K562 (cell line): ENCODE data around the gene TMEM179. TPM values are rescaled to one million over a fixed set of nuclear protein-coding genes. Genes with fewer than 3 reads are reported as not detected.

Experiments
- ATAC-seq: fragments of 200-7000 bp; cut with Tn5 transposase; 3 replicates; pipeline ENCODE4 v1.9.1; 2020; ENCODE audit warnings: moderate library complexity
- BruUV-seq: library from RNA; stranded (reverse); fragments of 400-500 nt; replicated peaks from 2 replicates; lab custom pipeline; 2021; lab: Mats Ljungman, UMichigan
- CTCF ChIA-PET: fragments of 300-600 bp; formaldehyde crosslinking; extraction: SDS; loops from one replicate; lab custom pipeline; 2021; ENCODE audit warnings: low intra/inter-chr PET ratio; lab: Yijun Ruan, JAX
- POLR2A ChIA-PET: fragments of 300-600, 350-650 bp; sonication (Branson Sonifier 250); formaldehyde crosslinking; extraction: SDS; loops from one replicate; lab custom pipeline; 2021; ENCODE audit warnings: antibody characterized with exemption, inconsistent platforms; lab: Yijun Ruan, JAX
- DNase-seq, 4 experiments: peaks; one replicate each; pipeline versions ENCODE4 v3.0.0 to v3.0.0-alpha.2; 2011 to 2018; ENCODE audit warnings: low spot score in 3 of 4, mixed read lengths in 3 of 4; ENCODE audit errors: extremely low read depth in 1 of 4
- FAIRE-seq: peaks from 2 replicates; lab custom pipeline; 2011; peaks lifted over from hg19 to GRCh38; lab: Jason Lieb, UNC
- H2AFZ ChIP-seq: 2 replicates; pipeline ENCODE4 v1.6.0; 2011; ENCODE audit warnings: low read depth, low read length, control low read depth, inconsistent platforms
- H3K27ac ChIP-seq: fragments of 200-600 bp; 3 replicates; pipeline ENCODE4 v1.8.0; 2011; ENCODE audit warnings: low read depth, mild to moderate bottlenecking, control low read depth, inconsistent platforms, low read length, moderate library complexity, mixed read lengths; ENCODE audit errors: extremely low read depth
- H3K27me3 ChIP-seq, 2 experiments: fragments of 300-600 bp in 1 of 2; 2 replicates in 1 of 2; 3 replicates in 1 of 2; pipeline versions ENCODE4 v1.6.0 to v1.8.0; 2011; ENCODE audit warnings: inconsistent platforms in 2 of 2, low read length in 2 of 2, mild to moderate bottlenecking in 1 of 2, mixed read lengths in 1 of 2, moderate library complexity in 1 of 2; ENCODE audit not compliant: control insufficient read depth in 2 of 2, insufficient read depth in 2 of 2
- H3K36me3 ChIP-seq: fragments of 300-600 bp; 3 replicates; pipeline ENCODE4 v1.8.0; 2011; ENCODE audit warnings: mild to moderate bottlenecking, low read length, inconsistent platforms; ENCODE audit not compliant: control insufficient read depth, insufficient read depth
- H3K4me1 ChIP-seq, 2 experiments: fragments of 200-600 bp in 1 of 2; replicated peaks in 1 of 2; 2 replicates in 1 of 2; 3 replicates in 1 of 2; pipeline versions ENCODE4 v1.5.1 to v1.8.0; 2011; ENCODE audit warnings: inconsistent platforms in 2 of 2, low read length in 2 of 2, mild to moderate bottlenecking in 1 of 2, mixed read lengths in 1 of 2, moderate library complexity in 1 of 2; ENCODE audit not compliant: control insufficient read depth in 2 of 2, insufficient read depth in 2 of 2
- H3K4me2 ChIP-seq: 2 replicates; pipeline ENCODE4 v1.6.1; 2011; ENCODE audit warnings: low read length, control low read depth, inconsistent platforms, mixed read lengths; ENCODE audit not compliant: insufficient read depth
- H3K4me3 ChIP-seq: fragments of 200-600 bp; sonication (generic), shearing (Covaris generic); 2 replicates; pipeline ENCODE4 v1.5.1; 2016; ENCODE audit warnings: control low read depth, inconsistent platforms
- H3K79me2 ChIP-seq: fragments of 200-600 bp; 3 replicates; pipeline ENCODE4 v1.8.0; 2011; ENCODE audit warnings: low read length, inconsistent platforms; ENCODE audit not compliant: control insufficient read depth, insufficient read depth
- H3K9ac ChIP-seq, 2 experiments: 2 replicates each; pipeline versions ENCODE4 v1.6.0 to v1.6.1; 2011; ENCODE audit warnings: low read depth in 2 of 2, low read length in 2 of 2, control low read depth in 1 of 2, inconsistent platforms in 1 of 2, mild to moderate bottlenecking in 1 of 2, mixed read lengths in 1 of 2; ENCODE audit not compliant: insufficient read depth in 1 of 2
- H3K9me1 ChIP-seq: one replicate; pipeline ENCODE4 v1.6.0; 2011; ENCODE audit warnings: inconsistent platforms, mild to moderate bottlenecking, low read length, moderate library complexity; ENCODE audit not compliant: control insufficient read depth, insufficient read depth
- H3K9me3 ChIP-seq: replicated peaks from 2 replicates; pipeline ENCODE4 v1.5.1; 2011; ENCODE audit warnings: low read depth, low read length, inconsistent platforms; ENCODE audit not compliant: control insufficient read depth, insufficient read depth
- H4K20me1 ChIP-seq: replicated peaks from 2 replicates; pipeline ENCODE4 v1.6.1; 2011; ENCODE audit warnings: low read length, inconsistent platforms, mixed read lengths; ENCODE audit not compliant: control insufficient read depth, insufficient read depth
- NFIC ChIP-seq: fragments of 450-650 bp; IDR thresholded peaks from 2 replicates; pipeline ENCODE4 v1.6.1; 2017; ENCODE audit warnings: mild to moderate bottlenecking, inconsistent platforms
- PPARD ChIP-seq: fragments of 250-450 bp; sonication (Bioruptor Pico); IDR thresholded peaks from 2 replicates; pipeline ENCODE4 v1.8.0; 2022; ENCODE audit warnings: inconsistent platforms, mild to moderate bottlenecking, moderate library complexity
- RBM15 ChIP-seq: fragments of 200-400 bp; formaldehyde crosslinking; IDR thresholded peaks from 2 replicates; pipeline ENCODE4 v1.6.1; 2018; ENCODE audit warnings: mild to moderate bottlenecking, low read length, moderate library complexity; ENCODE audit not compliant: insufficient read depth
- RERE ChIP-seq: sonication (generic); formaldehyde crosslinking; IDR thresholded peaks from 2 replicates; pipeline ENCODE4 v1.8.0; 2023; ENCODE audit warnings: missing genetic modification reagents, mild to moderate bottlenecking, borderline replicate concordance
- SMARCB1 ChIP-seq: IDR thresholded peaks from 2 replicates; pipeline ENCODE4 v1.6.1; 2011; ENCODE audit warnings: improper control_type of control experiment, low read depth; ENCODE audit not compliant: insufficient read length
- TGIF2 ChIP-seq: sonication (generic); formaldehyde crosslinking; IDR thresholded peaks from 2 replicates; pipeline ENCODE4 v1.8.1; 2022; ENCODE audit warnings: mild to moderate bottlenecking, missing genetic modification reagents, moderate library complexity
- ZNF75A ChIP-seq: fragments of 450-650 bp; formaldehyde crosslinking; IDR thresholded peaks from 2 replicates; pipeline ENCODE4 v1.4.0; 2020; ENCODE audit warnings: mild to moderate bottlenecking
- WGBS: fragments of 100-300 bp; shearing (Covaris generic); methylation state at CpG from one replicate; pipeline ENCODE4 v1.1.6; 2016; ENCODE audit warnings: low coverage, mixed read lengths; ENCODE audit not compliant: insufficient coverage; ENCODE audit errors: missing lambda C conversion rate; 5-methylcytosine and 5-hydroxymethylcytosine counted together
- in situ Hi-C: fragments of 300-500 bp; cut with MboI; formaldehyde crosslinking; loops from 4 replicates; pipeline ENCODE4 v1.15.0; 2018; ENCODE audit warnings: inconsistent platforms, mixed read lengths
- intact Hi-C: fragments of 100-400 bp; cut with micrococcal nuclease; formaldehyde crosslinking; loops from 2 replicates; pipeline ENCODE4 v1.14.2; 2022
- polyA plus RNA-seq, 8 experiments: library from polyadenylated mRNA; depleted of rRNA in 4 of 8; stranded (reverse) in 5 of 8; unstranded in 3 of 8; fragments of >200 nt; fragmentation: Nextera tagmentation in 2 of 8; fragmentation: Illumina TruSeq in 1 of 8; extraction: Ambion mirVana in 2 of 8; extraction: Trizol in 1 of 8; gene quantifications; 2 replicates each; pipeline versions ENCODE4 v1.2.1 to v1.2.3, GENCODE V29; 2011 to 2014; ENCODE audit warnings: inconsistent platforms in 1 of 8, missing spikeins in 1 of 8
- total RNA-seq, 7 experiments: library from RNA; depleted of rRNA in 6 of 7; stranded (reverse); fragments of >200 nt in 6 of 7; fragmentation: Illumina TruSeq in 2 of 7; extraction: Trizol in 2 of 7; gene quantifications; 2 replicates each; pipeline versions ENCODE4 v1.2.1 to v1.2.3, GENCODE V29; 2011 to 2021; ENCODE audit warnings: low replicate concordance in 1 of 7

TMEM179 gene
- total and polyA plus RNA-seq, 9 of the 15 experiments (the other 6 are each of a cell fraction or from before 2014, with no cell fraction given) = not detected

DNA sequence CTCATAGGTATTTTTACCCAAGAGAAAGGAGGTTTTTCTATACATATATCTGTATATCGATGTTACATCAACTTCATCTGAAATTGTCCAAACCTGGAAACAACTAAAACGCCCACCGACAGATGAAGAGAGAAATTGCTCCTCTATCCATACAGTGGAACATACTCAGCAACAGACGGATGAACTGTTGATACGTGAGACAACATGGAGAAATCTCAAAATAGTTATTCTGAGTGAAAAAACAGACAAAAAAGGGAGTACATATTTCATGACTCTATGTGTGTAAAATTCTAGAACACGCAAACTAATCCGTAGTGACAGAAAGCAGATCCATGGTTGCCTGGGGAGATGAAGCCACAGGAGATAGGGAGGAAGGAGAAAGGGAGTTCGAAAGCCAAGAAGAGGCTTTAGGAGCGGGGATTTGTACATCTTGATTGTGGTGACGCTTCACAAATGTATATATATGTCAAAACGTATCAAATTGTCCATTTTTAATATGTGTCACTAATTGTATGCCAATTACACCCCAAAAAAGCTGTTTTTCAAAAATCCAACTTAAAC is 62.6 kb downstream of the TMEM179 start:
- H3K27ac ChIP-seq = no peak overlapping the region
- no peaks in the 10 kb centered on the region for H3K4me1 ChIP-seq
- CTCF ChIA-PET = no interaction called here
- DNase-seq = no peak
- no peaks in the 10 kb centered on the region for H3K36me3 ChIP-seq
- FAIRE-seq = no peak
- H3K4me3 ChIP-seq = no peak overlapping the region
- no peaks in the 10 kb centered on the region for H3K9me1 ChIP-seq
- H3K4me2 ChIP-seq = no peak overlapping the region
- no TSS peak for BruUV-seq
- no peak overlapping the region for H3K9ac ChIP-seq
- TF ChIP-seq ZNF75A (no peak), RERE (no peak), PPARD (CRISPR knock-in tag) (no peak), NFIC (no peak), TGIF2 (CRISPR knock-in tag) (no peak), RBM15 (no peak), SMARCB1 (no peak)
- intact Hi-C loops (no loop called here), in situ Hi-C loops (no loop called here)
- no peak for ATAC-seq
- POLR2A ChIA-PET = no interaction called here
- WGBS = 0% methylated on average over 10 of the region's 11 CpGs
- no peaks in the 10 kb centered on the region; the same call in 1 of the 2 replicates for H4K20me1 ChIP-seq
- H2AFZ ChIP-seq = no peak overlapping the region
- H3K79me2 ChIP-seq = no peaks in the 10 kb centered on the region
- H3K9me3 ChIP-seq = no peaks in the 10 kb centered on the region
- peaks cover 0 to 18% of the 10 kb centered on the region in 2 experiments; a peak in 4 of 5 replicates for H3K27me3 ChIP-seq

Other genes with a start within 250 kb of the TMEM179 start
- gene C14orf180, start 25.0 kb downstream of the TMEM179 start, total RNA-seq (2014; rRNA removed) = not detected in 2 replicates
- gene C14orf180, start 25.0 kb downstream of the TMEM179 start, total RNA-seq (2014; rRNA removed; fragmentation: Illumina TruSeq; extraction: Trizol) = not detected in 2 replicates
- not detected in 2 replicates for gene C14orf180, start 25.0 kb downstream of the TMEM179 start, total RNA-seq (2015; rRNA removed; fragmentation: Illumina TruSeq; extraction: Trizol)
- not detected in 2 replicates for gene C14orf180, start 25.0 kb downstream of the TMEM179 start, total RNA-seq (2021)
- gene C14orf180, start 25.0 kb downstream of the TMEM179 start, polyA plus RNA-seq (2011; rRNA removed) = not detected in 2 replicates
- not detected in 2 replicates for gene C14orf180, start 25.0 kb downstream of the TMEM179 start, polyA plus RNA-seq (2014; fragmentation: Illumina TruSeq; extraction: Trizol)
- not detected for gene C14orf180, start 25.0 kb downstream of the TMEM179 start, polyA plus RNA-seq (2014; fragmentation: Nextera tagmentation; extraction: Ambion mirVana)
- not detected in 2 replicates for gene C14orf180, start 25.0 kb downstream of the TMEM179 start, polyA plus RNA-seq (2014; rRNA removed)
- 24.9 and 28.8 TPM in 2 replicates for gene INF2, start 84.8 kb upstream of the TMEM179 start, total RNA-seq (2014; rRNA removed)
- gene INF2, start 84.8 kb upstream of the TMEM179 start, total RNA-seq (2014; rRNA removed; fragmentation: Illumina TruSeq; extraction: Trizol) = 2.8 and 4.4 TPM in 2 replicates
- gene INF2, start 84.8 kb upstream of the TMEM179 start, total RNA-seq (2015; rRNA removed; fragmentation: Illumina TruSeq; extraction: Trizol) = 7.8 and 8.7 TPM in 2 replicates
- 30.7 and 31.3 TPM in 2 replicates for gene INF2, start 84.8 kb upstream of the TMEM179 start, total RNA-seq (2021)
- gene INF2, start 84.8 kb upstream of the TMEM179 start, polyA plus RNA-seq (2011; rRNA removed) = 8.3 and 13.8 TPM in 2 replicates
- gene INF2, start 84.8 kb upstream of the TMEM179 start, polyA plus RNA-seq (2014; fragmentation: Illumina TruSeq; extraction: Trizol) = 7.2 and 12.4 TPM in 2 replicates
- gene INF2, start 84.8 kb upstream of the TMEM179 start, polyA plus RNA-seq (2014; fragmentation: Nextera tagmentation; extraction: Ambion mirVana) = 1 to 10 TPM in 1 of 2 experiments, under 1 TPM in 1; 0.56 to 1.4 TPM
- 26.2 and 28.2 TPM in 2 replicates for gene INF2, start 84.8 kb upstream of the TMEM179 start, polyA plus RNA-seq (2014; rRNA removed)
- gene ADSS1, start 119.5 kb upstream of the TMEM179 start, total RNA-seq (2014; rRNA removed) = 4.4 and 5.9 TPM in 2 replicates
- gene ADSS1, start 119.5 kb upstream of the TMEM179 start, total RNA-seq (2014; rRNA removed; fragmentation: Illumina TruSeq; extraction: Trizol) = 2.0 and 2.2 TPM in 2 replicates
- gene ADSS1, start 119.5 kb upstream of the TMEM179 start, total RNA-seq (2015; rRNA removed; fragmentation: Illumina TruSeq; extraction: Trizol) = 3.5 and 3.6 TPM in 2 replicates
- gene ADSS1, start 119.5 kb upstream of the TMEM179 start, total RNA-seq (2021) = 4.2 and 4.9 TPM in 2 replicates
- 4.2 and 5.2 TPM in 2 replicates for gene ADSS1, start 119.5 kb upstream of the TMEM179 start, polyA plus RNA-seq (2011; rRNA removed)
- gene ADSS1, start 119.5 kb upstream of the TMEM179 start, polyA plus RNA-seq (2014; fragmentation: Illumina TruSeq; extraction: Trizol) = 3.9 and 4.3 TPM in 2 replicates
- under 1 TPM; 0.53 to 0.74 TPM for gene ADSS1, start 119.5 kb upstream of the TMEM179 start, polyA plus RNA-seq (2014; fragmentation: Nextera tagmentation; extraction: Ambion mirVana)
- gene ADSS1, start 119.5 kb upstream of the TMEM179 start, polyA plus RNA-seq (2014; rRNA removed) = 3.6 and 5.3 TPM in 2 replicates
- gene SIVA1, start 148.4 kb upstream of the TMEM179 start, total RNA-seq (2014; rRNA removed) = 186 and 216 TPM in 2 replicates
- 4.8 and 6.1 TPM in 2 replicates for gene SIVA1, start 148.4 kb upstream of the TMEM179 start, total RNA-seq (2014; rRNA removed; fragmentation: Illumina TruSeq; extraction: Trizol)
- gene SIVA1, start 148.4 kb upstream of the TMEM179 start, total RNA-seq (2015; rRNA removed; fragmentation: Illumina TruSeq; extraction: Trizol) = 55.9 and 57.8 TPM in 2 replicates
- gene SIVA1, start 148.4 kb upstream of the TMEM179 start, total RNA-seq (2021) = 111 and 113 TPM in 2 replicates
- 54.2 and 66.2 TPM in 2 replicates for gene SIVA1, start 148.4 kb upstream of the TMEM179 start, polyA plus RNA-seq (2011; rRNA removed)
- gene SIVA1, start 148.4 kb upstream of the TMEM179 start, polyA plus RNA-seq (2014; fragmentation: Illumina TruSeq; extraction: Trizol) = 7.8 and 43.9 TPM in 2 replicates
- 10 to 100 TPM in 1 of 2 experiments, 1 to 10 TPM in 1; 4.2 to 20.6 TPM for gene SIVA1, start 148.4 kb upstream of the TMEM179 start, polyA plus RNA-seq (2014; fragmentation: Nextera tagmentation; extraction: Ambion mirVana)
- gene SIVA1, start 148.4 kb upstream of the TMEM179 start, polyA plus RNA-seq (2014; rRNA removed) = 138 and 148 TPM in 2 replicates
- 80.1 and 91.2 TPM in 2 replicates for gene AKT1, start 191.0 kb upstream of the TMEM179 start, total RNA-seq (2014; rRNA removed)
- 25.9 and 37.5 TPM in 2 replicates for gene AKT1, start 191.0 kb upstream of the TMEM179 start, total RNA-seq (2014; rRNA removed; fragmentation: Illumina TruSeq; extraction: Trizol)
- gene AKT1, start 191.0 kb upstream of the TMEM179 start, total RNA-seq (2015; rRNA removed; fragmentation: Illumina TruSeq; extraction: Trizol) = 74.5 and 75.1 TPM in 2 replicates
- 117 and 132 TPM in 2 replicates for gene AKT1, start 191.0 kb upstream of the TMEM179 start, total RNA-seq (2021)
- gene AKT1, start 191.0 kb upstream of the TMEM179 start, polyA plus RNA-seq (2011; rRNA removed) = 71.8 and 79.3 TPM in 2 replicates
- gene AKT1, start 191.0 kb upstream of the TMEM179 start, polyA plus RNA-seq (2014; fragmentation: Illumina TruSeq; extraction: Trizol) = 82.0 and 89.7 TPM in 2 replicates
- 1 to 10 TPM in 1 of 2 experiments, under 1 TPM in 1; 0.49 to 1.3 TPM for gene AKT1, start 191.0 kb upstream of the TMEM179 start, polyA plus RNA-seq (2014; fragmentation: Nextera tagmentation; extraction: Ambion mirVana)
- 106 TPM in 2 replicates for gene AKT1, start 191.0 kb upstream of the TMEM179 start, polyA plus RNA-seq (2014; rRNA removed)
- 5.5 and 7.2 TPM in 2 replicates for gene ZBTB42, start 196.3 kb upstream of the TMEM179 start, total RNA-seq (2014; rRNA removed)
- 1.4 and 1.5 TPM in 2 replicates for gene ZBTB42, start 196.3 kb upstream of the TMEM179 start, total RNA-seq (2014; rRNA removed; fragmentation: Illumina TruSeq; extraction: Trizol)
- gene ZBTB42, start 196.3 kb upstream of the TMEM179 start, total RNA-seq (2015; rRNA removed; fragmentation: Illumina TruSeq; extraction: Trizol) = 5.1 TPM in 2 replicates
- gene ZBTB42, start 196.3 kb upstream of the TMEM179 start, total RNA-seq (2021) = 7.4 and 8.5 TPM in 2 replicates
- 2.2 and 2.4 TPM in 2 replicates for gene ZBTB42, start 196.3 kb upstream of the TMEM179 start, polyA plus RNA-seq (2011; rRNA removed)
- gene ZBTB42, start 196.3 kb upstream of the TMEM179 start, polyA plus RNA-seq (2014; fragmentation: Illumina TruSeq; extraction: Trizol) = 2.4 and 4.5 TPM in 2 replicates
- gene ZBTB42, start 196.3 kb upstream of the TMEM179 start, polyA plus RNA-seq (2014; fragmentation: Nextera tagmentation; extraction: Ambion mirVana) = under 1 TPM; 0.03 to 0.08 TPM
- gene ZBTB42, start 196.3 kb upstream of the TMEM179 start, polyA plus RNA-seq (2014; rRNA removed) = 2.9 and 3.7 TPM in 2 replicates